Measurements from ENCODE around the gene PIP5K1B. TPM values are rescaled to one million over a fixed set of nuclear protein-coding genes. Genes with fewer than 3 reads are reported as not detected.

The PIP5K1B gene
- polyA plus RNA-seq, 1 donor from 2014 or later = 5.0 TPM

- peaks cover 0 to 4% (median 0%) of the 10 kb centered on the region in 3 donors for H3K4me1 Mint-ChIP-seq
- H3K4me3 Mint-ChIP-seq = no peak overlapping the region
- no peaks in the 10 kb centered on the region for H3K27me3 Mint-ChIP-seq
- H3K36me3 Mint-ChIP-seq = peaks cover 5% of the 10 kb centered on the region
- no peak overlapping the region for H3K27ac Mint-ChIP-seq
- no peaks in the 10 kb centered on the region for H3K9me3 Mint-ChIP-seq
These were observed 112.2 kb downstream of the PIP5K1B start for GRCh38 chr9:68817079-68817875.

- Mint-ChIP-seq H3K27ac (no peak overlapping the region), H3K36me3 (peaks cover 5% of the 10 kb centered on the region), H3K9me3 (no peaks in the 10 kb centered on the region), H3K4me3 (no peak overlapping the region), H3K27me3 (no peaks in the 10 kb centered on the region), H3K4me1 (no peaks in the 10 kb centered on the region)
These were observed 114.0 kb downstream of the PIP5K1B start for GRCh38 chr9:68819065-68819464.

- H3K36me3 Mint-ChIP-seq = peaks cover 5% of the 10 kb centered on the region
- no peak overlapping the region for H3K27ac Mint-ChIP-seq
- H3K4me3 Mint-ChIP-seq = no peak overlapping the region
- H3K4me1 Mint-ChIP-seq = no peaks in the 10 kb centered on the region
- no peaks in the 10 kb centered on the region for H3K9me3 Mint-ChIP-seq
- H3K27me3 Mint-ChIP-seq = no peaks in the 10 kb centered on the region
These were observed 116.9 kb downstream of the PIP5K1B start for GRCh38 chr9:68821911-68822310.

GRCh38 chr9:68822596-68823165, 117.6 kb downstream of the PIP5K1B start:
- peaks cover 5% of the 10 kb centered on the region for H3K36me3 Mint-ChIP-seq
- no peaks in the 10 kb centered on the region for H3K4me1 Mint-ChIP-seq
- H3K9me3 Mint-ChIP-seq = no peaks in the 10 kb centered on the region
- no peak overlapping the region for H3K27ac Mint-ChIP-seq
- H3K4me3 Mint-ChIP-seq = no peak overlapping the region
- no peaks in the 10 kb centered on the region for H3K27me3 Mint-ChIP-seq

GRCh38 chr9:68825762-68826472, 120.9 kb downstream of the PIP5K1B start:
- H3K27ac Mint-ChIP-seq = peak overlapping the region in 1 of 3 donors; percentile 23

GRCh38 chr9:68827837-68828744, 123.1 kb downstream of the PIP5K1B start:
- no peaks in the 10 kb centered on the region for H3K27me3 Mint-ChIP-seq
- peaks cover 0 to 4% (median 0%) of the 10 kb centered on the region in 3 donors for H3K4me1 Mint-ChIP-seq
- H3K9me3 Mint-ChIP-seq = no peaks in the 10 kb centered on the region
- no peak overlapping the region for H3K27ac Mint-ChIP-seq
- no peak overlapping the region for H3K4me3 Mint-ChIP-seq
- H3K36me3 Mint-ChIP-seq = peaks cover 5% of the 10 kb centered on the region

More at GRCh38 chr9:68825762-68826472, 120.9 kb downstream of the PIP5K1B start:
- Mint-ChIP-seq H3K27me3 (no peaks in the 10 kb centered on the region), H3K4me3 (no peak overlapping the region), H3K4me1 (no peaks in the 10 kb centered on the region), H3K36me3 (peaks cover under 1% of the 10 kb centered on the region), H3K9me3 (no peaks in the 10 kb centered on the region)

GRCh38 chr9:68832101-68832500, 127.1 kb downstream of the PIP5K1B start:
- Mint-ChIP-seq H3K36me3 (peaks cover 9% of the 10 kb centered on the region), H3K27me3 (no peaks in the 10 kb centered on the region), H3K27ac (no peak overlapping the region), H3K4me1 (peaks cover 0 to 4% (median 0%) of the 10 kb centered on the region in 3 donors), H3K9me3 (no peaks in the 10 kb centered on the region), H3K4me3 (no peak overlapping the region)

GRCh38 chr9:68832861-68833518, 128.0 kb downstream of the PIP5K1B start:
- Mint-ChIP-seq H3K27me3 (no peaks in the 10 kb centered on the region), H3K27ac (no peak overlapping the region), H3K4me1 (peaks cover 0 to 4% (median 0%) of the 10 kb centered on the region in 3 donors), H3K4me3 (no peak overlapping the region), H3K9me3 (no peaks in the 10 kb centered on the region), H3K36me3 (peaks cover 9% of the 10 kb centered on the region)

GRCh38 chr9:68834931-68835520, 130.0 kb downstream of the PIP5K1B start:
- Mint-ChIP-seq H3K4me3 (no peak overlapping the region), H3K27me3 (no peaks in the 10 kb centered on the region), H3K9me3 (no peaks in the 10 kb centered on the region), H3K36me3 (peaks cover 15% of the 10 kb centered on the region), H3K27ac (no peak overlapping the region), H3K4me1 (peaks cover 0 to 4% (median 0%) of the 10 kb centered on the region in 3 donors)

- no peak overlapping the region for H3K27ac Mint-ChIP-seq
- no peak overlapping the region for H3K4me3 Mint-ChIP-seq
- peaks cover 21% of the 10 kb centered on the region for H3K36me3 Mint-ChIP-seq
- H3K4me1 Mint-ChIP-seq = peaks cover 0 to 4% (median 0%) of the 10 kb centered on the region in 3 donors
- H3K27me3 Mint-ChIP-seq = no peaks in the 10 kb centered on the region
- H3K9me3 Mint-ChIP-seq = no peaks in the 10 kb centered on the region
These were observed 131.7 kb downstream of the PIP5K1B start for GRCh38 chr9:68836788-68837187.

GRCh38 chr9:68838245-68838644, 133.2 kb downstream of the PIP5K1B start:
- peaks cover 20% of the 10 kb centered on the region for H3K36me3 Mint-ChIP-seq
- H3K4me1 Mint-ChIP-seq = no peaks in the 10 kb centered on the region

GRCh38 chr9:68841276-68842052, 136.4 kb downstream of the PIP5K1B start:
- Mint-ChIP-seq H3K4me1 (peaks cover 11 to 13% (median 11%) of the 10 kb centered on the region in 3 donors), H3K4me3 (no peak overlapping the region), H3K36me3 (peaks cover 16% of the 10 kb centered on the region), H3K27me3 (no peaks in the 10 kb centered on the region), H3K9me3 (no peaks in the 10 kb centered on the region), H3K27ac (no peak overlapping the region)

More at GRCh38 chr9:68838245-68838644, 133.2 kb downstream of the PIP5K1B start:
- Mint-ChIP-seq H3K4me3 (no peak overlapping the region), H3K9me3 (no peaks in the 10 kb centered on the region), H3K27me3 (no peaks in the 10 kb centered on the region), H3K27ac (no peak overlapping the region)

- Mint-ChIP-seq H3K27ac (peak overlapping the region in 1 of 3 donors; percentile 17), H3K36me3 (peaks cover 16% of the 10 kb centered on the region)
These were observed 137.5 kb downstream of the PIP5K1B start for GRCh38 chr9:68842568-68842967.

More at GRCh38 chr9:68842568-68842967, 137.5 kb downstream of the PIP5K1B start:
- H3K4me3 Mint-ChIP-seq = no peak overlapping the region
- H3K9me3 Mint-ChIP-seq = no peaks in the 10 kb centered on the region
- H3K27me3 Mint-ChIP-seq = no peaks in the 10 kb centered on the region
- H3K4me1 Mint-ChIP-seq = peaks cover 11 to 13% (median 11%) of the 10 kb centered on the region in 3 donors
